ENCODE data around the gene STAC.

DNA sequence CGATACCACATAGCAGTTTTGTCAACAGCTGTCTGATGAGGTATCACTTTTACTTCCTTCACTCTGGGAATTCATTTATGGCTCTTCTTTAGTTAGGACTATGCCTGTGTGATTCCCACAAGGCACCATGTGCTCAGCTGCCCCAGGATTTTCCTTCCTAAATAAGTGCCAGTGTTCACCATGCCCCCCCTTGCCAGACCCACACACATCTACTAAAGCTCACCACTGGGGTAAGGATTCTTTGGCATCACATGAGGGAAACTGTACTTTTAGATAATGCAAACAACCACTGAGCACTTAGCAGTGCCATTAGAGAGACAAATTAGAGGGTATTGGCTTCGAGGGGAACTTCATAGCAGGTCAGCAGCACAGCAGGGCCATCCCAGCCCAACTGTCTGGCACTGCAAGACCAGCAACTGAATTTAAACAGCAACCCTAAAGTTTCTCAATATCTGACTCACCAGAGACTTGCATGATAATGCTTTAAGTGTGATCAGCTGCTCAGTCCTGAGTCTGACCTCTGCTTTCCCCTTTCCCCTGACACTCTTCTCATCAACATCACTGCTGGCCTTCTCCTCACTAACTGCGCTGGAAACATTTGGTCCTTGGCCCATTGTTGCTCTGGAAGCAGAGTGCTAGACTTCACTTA is 114.3 kb downstream of the STAC start:
- no peak for TF ChIP-seq POLR2AphosphoS5 (IDR thresholded peaks at IDR 0.05; ENCODE audit: borderline replicate concordance, low read depth, low read length)
- no peak for TF ChIP-seq EZH2 (IDR thresholded peaks at IDR 0.05)
- no peak for TF ChIP-seq FOXP2 (optimal IDR thresholded peaks at IDR 0.05; ENCODE audit: control extremely low read depth, extremely low read length, insufficient read depth)

Measured in SK-N-MC (cell line).